DLD1 (cell line): ENCODE results near the gene SPTSSA.
"Not testable (repeated sequence)": the region's sequence is repeated elsewhere in the genome, so short reads cannot be mapped to it uniquely, and the experiment has no call there.

Experiments
- in situ Hi-C: cut with HindIII; loops from 2 replicates; pipeline ENCODE4 v1.10.0; 2017; ENCODE audit warnings: low sequenced_read_pairs

The SPTSSA gene

GRCh38 chr14:34428102-34428466 is 34.0 kb downstream of the SPTSSA start:
- in situ Hi-C loops: not testable (repeated sequence)

GRCh38 chr14:34426313-34427295 is 35.4 kb downstream of the SPTSSA start:
- in situ Hi-C loops: no loop called here

GRCh38 chr14:34425095-34425851 is 36.8 kb downstream of the SPTSSA start:
- in situ Hi-C loops: no loop called here

GRCh38 chr14:34424488-34424887 is 37.6 kb downstream of the SPTSSA start:
- in situ Hi-C loops: no loop called here

- in situ Hi-C loops: no loop called here
These were observed 38.6 kb downstream of the SPTSSA start for GRCh38 chr14:34423445-34423844.

- in situ Hi-C loops: no loop called here
These were observed 41.4 kb downstream of the SPTSSA start for GRCh38 chr14:34420547-34421150.

GRCh38 chr14:34409721-34410120 is 52.3 kb downstream of the SPTSSA start:
- in situ Hi-C loops: no loop called here

GRCh38 chr14:34407951-34408350 is 54.1 kb downstream of the SPTSSA start:
- in situ Hi-C loops: no loop called here

- in situ Hi-C loops: no loop called here
These were observed 57.6 kb downstream of the SPTSSA start for GRCh38 chr14:34404416-34404815.

GRCh38 chr14:34403646-34404045 is 58.4 kb downstream of the SPTSSA start:
- in situ Hi-C loops: no loop called here

- in situ Hi-C loops: no loop called here
These were observed 64.0 kb downstream of the SPTSSA start for GRCh38 chr14:34398024-34398423.

- in situ Hi-C loops: no loop called here
These were observed 74.0 kb downstream of the SPTSSA start for GRCh38 chr14:34387974-34388516.

GRCh38 chr14:34386865-34387485 is 75.1 kb downstream of the SPTSSA start:
- in situ Hi-C loops: no loop called here

- in situ Hi-C loops: not testable (repeated sequence)
These were observed 76.2 kb downstream of the SPTSSA start for GRCh38 chr14:34385881-34386280.

- in situ Hi-C loops: no loop called here
These were observed 78.2 kb downstream of the SPTSSA start for GRCh38 chr14:34383839-34384238.
